ENCODE measurements around the gene ATP13A1. TPM values are rescaled to one million over a fixed set of nuclear protein-coding genes. Genes with fewer than 3 reads are reported as not detected.

ATP13A1 gene
- total RNA-seq, 4 donors from 2014 or later = 33.4 to 272 (median 109) TPM

DNA sequence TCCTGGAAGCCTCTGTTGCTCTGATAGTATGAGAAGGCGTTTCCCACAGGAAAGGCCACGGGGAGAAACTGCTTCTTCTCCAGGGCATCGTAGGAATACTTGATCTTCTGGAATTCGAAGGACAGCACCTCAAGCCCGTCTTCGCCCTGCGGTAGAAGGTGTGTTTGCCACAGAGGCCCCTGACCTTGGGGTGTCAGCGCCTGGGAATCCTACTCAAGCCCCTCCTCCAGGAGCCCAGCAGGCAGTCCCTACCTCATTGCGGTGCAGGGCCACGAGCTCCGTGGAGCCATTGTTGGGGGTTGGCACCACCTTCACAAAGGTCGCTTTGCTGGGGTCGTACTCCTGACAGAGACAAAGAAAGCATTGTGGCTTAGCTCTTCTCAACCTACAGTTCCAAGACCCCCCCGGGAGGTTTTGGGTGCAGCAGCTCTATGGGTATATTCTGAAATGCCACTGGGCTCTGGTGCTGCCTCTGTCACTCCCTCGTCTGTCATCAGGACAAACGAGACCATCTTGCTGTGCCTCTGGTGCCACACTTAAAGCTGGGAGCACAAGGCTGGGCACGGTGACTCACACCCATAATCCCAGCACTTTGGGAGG, 3.7 kb downstream of the ATP13A1 start:
- TF ChIP-seq, protein P1, sequence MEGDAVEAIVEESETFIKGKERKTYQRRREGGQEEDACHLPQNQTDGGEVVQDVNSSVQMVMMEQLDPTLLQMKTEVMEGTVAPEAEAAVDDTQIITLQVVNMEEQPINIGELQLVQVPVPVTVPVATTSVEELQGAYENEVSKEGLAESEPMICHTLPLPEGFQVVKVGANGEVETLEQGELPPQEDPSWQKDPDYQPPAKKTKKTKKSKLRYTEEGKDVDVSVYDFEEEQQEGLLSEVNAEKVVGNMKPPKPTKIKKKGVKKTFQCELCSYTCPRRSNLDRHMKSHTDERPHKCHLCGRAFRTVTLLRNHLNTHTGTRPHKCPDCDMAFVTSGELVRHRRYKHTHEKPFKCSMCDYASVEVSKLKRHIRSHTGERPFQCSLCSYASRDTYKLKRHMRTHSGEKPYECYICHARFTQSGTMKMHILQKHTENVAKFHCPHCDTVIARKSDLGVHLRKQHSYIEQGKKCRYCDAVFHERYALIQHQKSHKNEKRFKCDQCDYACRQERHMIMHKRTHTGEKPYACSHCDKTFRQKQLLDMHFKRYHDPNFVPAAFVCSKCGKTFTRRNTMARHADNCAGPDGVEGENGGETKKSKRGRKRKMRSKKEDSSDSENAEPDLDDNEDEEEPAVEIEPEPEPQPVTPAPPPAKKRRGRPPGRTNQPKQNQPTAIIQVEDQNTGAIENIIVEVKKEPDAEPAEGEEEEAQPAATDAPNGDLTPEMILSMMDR (IDR thresholded peaks at IDR 0.05; ENCODE audit: low read depth) = no peak

DNA sequence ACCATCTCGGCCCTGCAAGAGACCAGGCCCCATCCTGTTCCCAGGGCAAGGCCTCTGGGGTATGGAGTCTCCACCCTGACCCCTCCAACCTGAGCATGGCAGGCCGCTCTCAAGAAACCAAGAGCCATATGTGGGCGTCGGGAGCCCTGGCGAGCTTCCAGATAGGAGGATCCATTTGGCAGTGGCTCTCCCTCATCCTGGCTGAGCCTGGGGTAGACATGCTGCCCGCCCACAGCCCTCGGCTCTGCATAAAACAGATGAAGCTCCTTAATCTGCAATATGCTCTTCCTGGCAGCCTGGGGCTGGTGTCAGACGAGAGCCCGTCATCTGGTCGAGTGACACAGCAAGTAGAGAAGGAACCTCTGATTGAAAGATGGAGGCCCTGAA, 6.1 kb downstream of the ATP13A1 start:
- TF ChIP-seq, protein P1 (IDR thresholded peaks at IDR 0.05; ENCODE audit: low read depth) = no peak

GRCh38 chr19:19656451-19657396, 6.8 kb downstream of the ATP13A1 start:
- TF ChIP-seq, protein P1 (IDR thresholded peaks at IDR 0.05; ENCODE audit: low read depth) = no peak

GRCh38 chr19:19655641-19656343, 7.7 kb downstream of the ATP13A1 start:
- TF ChIP-seq, protein P1 (IDR thresholded peaks at IDR 0.05; ENCODE audit: low read depth) = no peak

GRCh38 chr19:19655051-19655594, 8.4 kb downstream of the ATP13A1 start:
- TF ChIP-seq, protein P1 (IDR thresholded peaks at IDR 0.05; ENCODE audit: low read depth) = no peak

DNA sequence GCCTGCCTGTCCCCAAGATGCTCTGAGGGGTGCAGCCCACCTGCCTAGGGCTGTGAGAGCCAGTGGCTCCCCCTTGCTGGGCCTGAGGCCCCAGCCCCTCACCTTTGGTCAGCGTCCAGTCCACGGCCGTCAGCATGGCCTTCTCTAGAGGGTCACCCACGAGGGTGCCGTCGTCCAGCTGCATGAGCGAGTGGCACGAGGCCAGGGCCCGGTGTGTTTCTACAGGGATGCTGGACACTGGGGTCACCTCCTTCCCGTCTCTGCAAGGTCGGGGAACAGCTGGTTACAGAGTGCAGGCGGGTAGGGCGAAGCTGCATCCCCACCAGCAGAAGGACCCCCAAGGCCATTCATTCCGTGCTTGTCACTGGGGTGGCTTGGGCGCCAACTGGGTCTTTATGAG, 9.0 kb downstream of the ATP13A1 start:
- TF ChIP-seq, protein P1 (IDR thresholded peaks at IDR 0.05; ENCODE audit: low read depth) = no peak
